SIG-M5 treated with dmso at 0.1 percent for 504 hours (cell line): ENCODE results near the gene PATJ.
"Not testable (repeated sequence)": the region's sequence is repeated elsewhere in the genome, so short reads cannot be mapped to it uniquely, and the experiment has no call there.

ENCODE experiments used
- DNase-seq: peaks from one replicate; lab custom pipeline; 2025; ENCODE audit not compliant: unreplicated experiment; lab: John Stamatoyannopoulos, UW

PATJ gene

GRCh38 chr1:61743716-61744580 lies 1.7 kb downstream of the PATJ start:
- DNase-seq, result no peak

DNA sequence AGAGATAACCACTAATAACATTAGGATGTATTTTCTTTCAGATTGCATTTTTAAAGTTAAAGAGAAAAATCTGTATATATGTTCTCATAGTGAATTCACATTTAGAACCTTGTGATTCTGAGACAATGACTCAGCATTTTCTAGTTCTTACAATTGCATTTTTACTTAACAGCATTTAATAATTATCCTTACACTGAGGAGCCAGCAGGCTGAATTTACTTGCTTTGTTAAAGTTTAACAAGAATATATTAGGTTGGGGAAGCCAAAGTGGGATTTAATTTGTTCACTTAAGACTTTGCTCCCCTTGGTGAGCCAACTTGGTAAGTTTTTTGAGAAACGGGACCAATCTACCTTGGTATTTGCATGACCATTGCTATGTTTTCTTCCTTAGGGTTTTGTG lies 4.5 kb downstream of the PATJ start:
- no peak for DNase-seq

- DNase-seq, result no peak
Observed at GRCh38 chr1:61748566-61748965, 6.3 kb downstream of the PATJ start.

DNA sequence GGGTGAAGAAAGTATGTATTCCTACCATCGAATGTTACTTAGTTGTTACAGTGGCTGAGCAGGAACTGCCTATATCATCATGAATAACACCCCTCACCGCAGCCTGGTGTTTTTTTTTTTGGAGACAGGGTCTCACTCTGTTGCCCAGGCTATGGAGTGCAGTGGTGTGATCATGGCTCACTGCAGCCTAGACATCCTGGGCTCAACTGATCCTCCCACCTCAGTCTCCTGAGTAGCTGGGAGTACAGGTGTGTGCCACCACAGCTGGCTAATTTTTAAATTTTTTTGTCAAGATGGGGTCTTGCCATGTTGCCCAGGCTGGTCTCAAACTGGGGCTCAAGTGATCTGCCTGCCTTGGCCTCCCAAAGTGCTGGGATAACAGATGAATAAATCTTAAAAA lies 7.3 kb downstream of the PATJ start:
- DNase-seq, result no peak

- DNase-seq, result no peak
Observed at GRCh38 chr1:61752921-61753389, 10.7 kb downstream of the PATJ start.

DNA sequence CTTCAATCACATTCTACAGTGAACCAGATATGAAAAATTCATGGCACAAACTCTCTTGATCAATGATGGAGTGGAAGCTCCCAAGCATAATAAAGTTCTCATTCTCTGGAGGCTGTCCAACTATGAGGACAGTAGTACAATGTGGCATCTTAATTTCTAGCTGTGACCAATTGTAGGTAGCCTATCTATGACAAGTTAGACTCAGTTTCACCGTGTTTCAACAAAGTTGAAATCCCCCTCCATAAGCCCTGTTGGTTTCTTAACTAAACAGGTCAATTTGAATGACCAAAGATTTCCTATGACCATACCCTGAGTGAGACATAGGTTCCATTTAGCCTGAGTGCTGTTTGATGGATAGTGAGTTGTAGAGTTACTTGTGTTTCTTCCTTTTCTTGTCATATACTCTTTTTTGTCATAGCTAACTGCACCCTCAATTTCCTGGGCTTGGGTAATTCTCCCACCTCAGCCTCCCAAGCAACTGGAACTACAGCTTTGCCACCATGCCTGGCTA lies 11.8 kb downstream of the PATJ start:
- no peak for DNase-seq

DNA sequence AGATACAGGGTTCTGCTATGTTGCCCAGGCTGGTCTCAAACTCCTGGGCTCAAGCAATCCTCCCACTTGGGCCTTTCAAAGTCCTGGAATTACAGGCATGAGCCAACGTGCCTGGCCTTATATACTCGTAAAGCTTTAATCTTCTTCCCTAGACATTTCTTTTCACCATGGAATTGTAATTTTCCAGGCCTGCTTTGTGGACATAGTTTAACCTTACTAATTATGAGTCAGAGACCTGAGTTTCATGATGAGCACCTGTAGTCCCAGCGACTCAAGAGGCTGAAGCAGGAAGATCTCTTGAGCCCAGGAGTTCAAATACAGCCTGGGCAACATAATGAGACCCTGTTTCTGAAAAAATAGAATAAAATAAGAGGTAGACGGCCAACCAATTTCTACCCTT lies 12.3 kb downstream of the PATJ start:
- DNase-seq, result no peak

DNA sequence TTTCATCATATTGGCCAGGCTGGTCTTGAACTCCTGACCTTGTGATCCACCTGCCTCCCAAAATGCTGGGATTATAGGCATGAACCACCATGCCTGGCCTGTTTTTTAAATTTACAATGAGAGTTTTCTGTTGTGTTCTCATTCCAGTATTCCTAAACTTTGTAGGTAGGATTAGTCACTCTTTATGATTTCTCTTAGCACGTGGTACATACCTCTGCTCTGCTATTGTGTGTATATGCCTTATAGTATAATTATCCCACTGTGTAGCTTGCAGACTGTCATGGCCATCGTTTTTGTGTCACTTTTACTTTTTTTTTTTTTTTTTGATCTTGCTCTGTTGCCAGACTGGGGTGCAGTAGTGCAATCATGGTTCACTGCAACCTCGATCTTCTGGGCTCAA lies 14.5 kb downstream of the PATJ start:
- no peak for DNase-seq

DNA sequence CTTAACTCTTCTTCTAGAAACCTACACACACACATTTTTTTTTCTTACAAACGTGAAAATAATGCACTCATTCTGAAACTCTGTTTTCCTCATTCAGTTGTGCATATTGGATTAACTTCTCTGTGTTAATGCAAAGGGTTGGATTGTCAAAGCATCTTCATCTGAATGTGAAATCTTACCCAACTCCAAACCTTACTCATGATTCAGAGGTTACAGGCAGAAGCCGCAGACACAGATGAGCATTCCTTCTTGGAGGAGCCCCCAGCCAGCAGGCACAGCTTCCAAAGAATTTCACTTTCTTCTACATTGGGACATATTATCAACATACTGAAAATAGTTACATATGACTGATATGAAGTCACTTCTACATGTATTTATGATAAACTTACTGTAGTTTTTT lies 15.7 kb downstream of the PATJ start:
- no peak for DNase-seq

GRCh38 chr1:61770131-61770530 lies 27.9 kb downstream of the PATJ start:
- DNase-seq, result no peak

GRCh38 chr1:61776091-61776490 lies 33.8 kb downstream of the PATJ start:
- no peak for DNase-seq

GRCh38 chr1:61779231-61779630 lies 37.0 kb downstream of the PATJ start:
- no peak for DNase-seq

DNA sequence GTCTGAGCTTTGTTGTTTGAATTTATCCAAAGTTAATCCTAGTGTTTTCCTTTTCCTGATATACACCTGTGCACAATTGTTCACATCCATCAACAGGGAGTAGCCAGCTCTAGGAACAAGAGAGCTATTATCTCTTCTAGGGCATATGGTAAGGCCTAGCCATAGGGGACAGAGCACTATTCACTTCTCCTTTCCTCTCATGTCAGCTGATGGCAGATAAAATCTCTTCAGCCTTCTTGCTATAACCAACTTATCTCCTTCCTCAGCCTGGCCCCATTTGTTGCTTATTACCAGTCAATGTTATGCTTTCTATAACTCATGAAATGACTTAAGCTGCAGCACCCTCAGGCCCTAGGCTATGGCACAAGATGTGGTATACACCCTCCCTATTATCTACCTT lies 38.9 kb downstream of the PATJ start:
- DNase-seq, result no peak

GRCh38 chr1:61782771-61783170 lies 40.5 kb downstream of the PATJ start:
- DNase-seq, result no peak

DNA sequence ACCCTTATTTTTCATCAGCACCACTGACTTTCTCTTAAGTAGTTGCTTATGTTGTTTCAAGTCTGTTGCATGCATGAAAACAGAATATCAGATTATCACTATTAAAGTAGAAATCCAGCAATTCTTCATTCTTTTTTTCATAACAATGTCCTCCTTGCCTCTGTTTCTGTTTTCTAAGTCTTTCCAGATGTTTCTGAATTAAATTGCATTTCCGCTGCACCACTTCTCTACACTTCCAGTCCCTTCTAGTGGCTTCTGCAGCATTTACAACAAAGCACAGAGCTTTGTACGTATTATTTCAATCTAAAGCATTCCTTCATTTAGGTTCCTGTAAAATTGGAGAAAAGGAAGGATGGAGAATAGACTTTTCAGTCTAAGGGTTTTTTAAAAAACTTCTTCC lies 42.4 kb downstream of the PATJ start:
- no peak for DNase-seq

DNA sequence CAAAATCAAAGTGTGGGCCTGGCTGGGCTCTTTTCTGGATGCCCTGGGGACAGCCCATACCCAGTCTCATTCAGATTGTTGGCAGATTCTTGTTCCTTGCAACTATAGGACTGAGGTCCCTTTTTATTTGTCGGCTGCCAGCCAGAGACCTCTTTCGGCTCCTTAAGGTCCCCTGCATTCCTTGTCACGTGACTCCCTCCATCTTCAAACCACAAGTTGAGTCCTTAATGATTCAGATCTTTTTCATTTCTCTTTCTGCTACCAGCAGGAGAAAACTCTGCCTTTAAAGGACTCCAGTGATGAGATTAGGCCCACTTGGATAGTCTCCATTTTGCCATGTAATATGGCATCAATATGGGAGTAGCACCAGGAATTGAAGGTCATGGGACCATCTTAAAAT lies 48.6 kb downstream of the PATJ start:
- DNase-seq, result no peak

GRCh38 chr1:61797045-61797755 lies 54.9 kb downstream of the PATJ start:
- DNase-seq, result no peak

DNA sequence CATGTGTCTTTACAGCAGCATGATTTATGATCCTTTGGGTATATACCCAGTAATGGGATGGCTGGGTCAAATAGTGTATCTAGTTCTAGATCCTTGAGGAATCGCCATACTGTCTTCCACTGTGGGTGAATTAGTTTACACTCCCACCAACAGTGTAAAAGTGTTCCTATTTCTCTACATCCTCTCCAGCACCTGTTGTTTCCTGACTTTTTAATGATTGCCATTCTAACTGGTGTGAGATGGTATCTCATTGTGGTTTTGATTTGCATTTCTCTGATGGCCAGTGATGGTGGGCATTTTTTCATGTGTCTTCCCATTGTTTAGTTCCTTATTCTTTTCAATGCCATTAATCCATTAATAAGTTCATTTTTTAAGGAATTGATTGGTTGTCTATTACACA lies 58.8 kb downstream of the PATJ start:
- DNase-seq, result not testable (repeated sequence)

DNA sequence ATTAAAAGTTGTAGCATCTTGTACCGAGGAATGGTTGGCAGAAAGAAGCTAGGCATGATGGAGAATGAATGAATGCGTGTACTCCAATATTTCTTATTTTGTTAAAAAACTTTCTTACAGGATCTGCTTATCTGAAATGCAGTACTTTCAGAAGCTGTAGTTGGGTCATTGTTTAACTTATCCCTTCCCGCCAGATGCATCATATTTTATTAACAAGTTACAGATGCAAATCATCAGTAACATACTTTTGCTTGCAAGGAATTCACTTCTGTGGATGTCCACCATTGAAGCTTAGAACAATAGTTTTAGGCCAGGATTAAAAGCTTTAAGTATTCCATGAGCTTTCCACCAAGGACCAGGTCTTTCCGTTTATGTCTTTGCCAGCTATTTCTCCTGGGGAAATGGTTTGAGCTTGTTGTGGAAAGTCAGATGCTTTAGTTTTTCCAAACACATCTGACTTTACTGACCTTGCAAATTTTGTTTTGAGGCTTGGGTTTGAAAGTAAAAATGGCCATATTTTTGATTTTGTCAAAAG lies 65.4 kb downstream of the PATJ start:
- no peak for DNase-seq

DNA sequence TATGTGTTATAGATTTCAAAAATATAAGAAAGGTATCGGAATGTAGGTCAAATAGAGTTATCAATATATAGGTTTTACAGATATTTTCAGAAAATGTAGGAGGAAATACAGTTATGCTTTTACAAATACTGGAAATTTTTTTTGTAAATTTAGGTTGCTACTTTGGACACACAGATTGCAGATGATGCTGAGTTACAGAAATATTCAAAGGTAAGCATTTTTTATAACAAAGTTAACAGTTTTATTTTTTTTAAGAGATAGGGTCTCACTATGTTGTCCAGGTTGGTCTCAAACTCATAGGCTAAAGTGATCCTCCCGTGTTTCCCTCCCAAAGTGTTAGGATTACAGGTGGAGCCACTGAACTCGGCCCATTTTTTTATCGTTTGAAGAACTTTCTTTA lies 66.0 kb downstream of the PATJ start:
- DNase-seq, result no peak

DNA sequence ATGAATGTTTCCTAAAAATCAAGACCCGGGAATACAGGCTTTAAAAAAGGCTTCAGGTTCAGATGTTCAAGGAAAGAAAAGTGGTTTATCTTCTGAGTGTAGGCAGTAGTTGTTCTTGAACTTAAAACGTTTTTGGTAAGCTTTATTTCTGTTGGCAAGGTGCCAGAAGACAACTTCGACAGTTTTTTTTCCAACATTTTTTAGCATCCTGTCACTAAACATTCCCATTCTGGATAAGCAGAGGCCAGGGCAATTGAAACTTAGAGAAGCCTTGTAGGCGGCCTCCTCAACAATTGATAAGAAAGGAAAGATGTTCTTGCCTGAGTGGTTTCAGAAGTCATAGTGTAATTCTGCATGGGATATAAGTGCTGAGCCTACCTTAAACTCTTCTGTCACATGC lies 66.7 kb downstream of the PATJ start:
- no peak for DNase-seq

DNA sequence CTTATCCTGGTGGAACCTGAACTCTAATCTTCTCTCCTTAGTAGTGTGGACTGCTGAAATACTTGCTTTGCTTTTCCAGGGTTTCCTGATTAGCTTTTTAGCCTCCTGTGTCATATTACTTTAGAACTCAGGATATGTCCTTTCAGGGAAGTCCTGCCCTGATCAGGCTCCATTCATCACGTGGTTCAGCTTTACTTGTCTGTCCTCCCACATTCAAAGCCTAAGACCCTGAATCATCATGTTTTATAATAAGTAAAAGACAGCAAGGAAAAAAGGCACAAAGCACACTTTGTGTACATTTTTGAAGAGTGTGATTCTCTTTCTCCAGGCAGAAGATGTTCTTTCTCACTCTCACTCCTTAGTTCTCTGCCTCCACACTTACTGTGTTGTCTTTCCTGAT lies 70.6 kb downstream of the PATJ start:
- DNase-seq, result no peak
